22Rv1 (cell line): ENCODE results near the gene SH3GLB1.
A peak's percentile ranks its signal among the peaks of the same experiment; 100 is the strongest.
"Not testable (repeated sequence)": the region's sequence is repeated elsewhere in the genome, so short reads cannot be mapped to it uniquely, and the experiment has no call there.

ENCODE experiments used
- H3K27ac ChIP-seq: fragments of 450-650 bp; 2 replicates; pipeline ENCODE4 v1.5.1; 2017
- CTCF ChIP-seq: fragments of 450-650 bp; IDR thresholded peaks from 2 replicates; pipeline ENCODE4 v1.5.1; 2017; ENCODE audit warnings: mild to moderate bottlenecking
- ZFX ChIP-seq: fragments of 450-650 bp; IDR thresholded peaks from 2 replicates; pipeline ENCODE4 v1.6.1; 2017; ENCODE audit warnings: antibody characterized with exemption, borderline replicate concordance

The SH3GLB1 gene

DNA sequence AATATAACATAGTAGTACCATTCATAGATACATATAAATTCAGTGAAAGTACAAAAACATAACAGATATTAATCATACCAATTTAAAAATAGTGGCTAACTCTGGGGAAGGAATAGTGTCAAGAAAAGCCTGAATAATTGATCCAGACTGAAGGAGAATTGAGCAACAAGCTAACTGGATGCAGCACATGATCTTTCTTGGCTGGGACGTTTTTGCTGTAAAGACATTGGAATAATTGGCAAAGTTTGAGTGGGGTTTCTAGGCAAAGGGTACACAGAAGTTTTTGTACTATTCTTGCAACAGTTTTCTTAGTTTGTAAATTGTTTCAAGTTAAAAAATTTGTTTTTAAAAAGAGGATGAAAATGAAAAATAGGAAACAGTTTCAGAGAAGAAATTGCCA is 2.6 kb upstream of the SH3GLB1 start:
- H3K27ac ChIP-seq: no peak overlapping the region
- TF ChIP-seq CTCF: no peak

DNA sequence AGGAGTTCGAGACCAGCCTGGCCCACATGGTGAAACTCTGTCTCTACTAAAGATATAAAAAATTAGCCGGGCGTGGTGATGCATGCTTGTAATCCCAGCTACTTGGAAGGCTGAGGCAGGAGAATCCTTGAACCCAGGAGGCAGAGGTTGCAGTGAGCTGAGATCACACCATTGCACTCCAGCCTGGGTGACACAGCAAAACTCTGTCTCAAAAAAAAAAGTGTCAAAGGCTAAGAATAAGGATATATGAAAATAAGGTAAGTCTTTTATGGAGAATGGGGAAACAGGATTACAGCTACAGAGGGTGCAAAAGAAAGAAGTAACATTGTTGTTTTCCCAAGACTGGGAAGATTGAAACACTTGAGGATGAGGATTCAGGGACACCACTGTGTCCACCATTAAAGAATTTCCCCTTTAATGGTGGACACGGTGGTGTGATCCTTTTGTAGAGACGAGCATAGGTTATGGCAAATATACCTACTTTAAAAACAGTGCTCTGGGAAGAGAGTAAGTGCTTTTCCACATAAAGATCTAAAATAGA is 1.4 kb upstream of the SH3GLB1 start:
- not testable (repeated sequence) for H3K27ac ChIP-seq

DNA sequence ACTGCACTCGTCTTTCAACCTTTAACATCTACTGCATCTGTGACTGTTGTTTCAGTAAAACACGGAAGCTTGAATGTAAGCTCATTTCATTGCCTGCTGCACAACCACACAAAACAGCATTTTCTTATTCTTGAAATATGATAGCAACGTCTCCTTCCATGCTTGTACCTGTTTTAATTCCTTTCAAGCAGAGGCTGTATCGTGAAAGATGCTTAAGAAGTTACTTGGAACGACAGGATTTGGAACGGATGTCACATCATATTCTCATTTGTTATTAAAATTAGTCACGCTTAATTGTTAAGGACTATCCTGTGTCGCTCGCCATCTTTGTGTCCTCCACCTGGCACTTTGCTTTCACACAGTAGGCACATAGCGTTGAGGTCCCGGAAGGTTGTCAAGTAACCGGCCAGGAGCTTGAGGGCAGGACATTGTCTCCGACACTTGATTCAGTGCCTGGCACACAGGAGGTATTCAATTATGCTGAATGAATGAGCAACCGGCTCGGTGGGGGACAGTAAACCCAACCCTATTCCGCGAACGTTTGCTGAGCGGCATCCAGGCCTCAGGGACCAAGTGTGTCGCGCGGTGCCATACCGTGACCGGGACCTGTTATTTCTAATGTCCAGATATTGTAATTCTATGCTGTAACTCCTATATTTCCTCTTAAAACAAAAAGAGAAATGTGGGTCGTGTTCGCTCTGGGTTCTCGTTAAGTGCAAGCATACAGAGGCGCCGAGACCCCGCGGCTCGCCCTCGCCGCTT is 499 bp upstream of the SH3GLB1 start:
- TF ChIP-seq CTCF (no peak), ZFX (no peak)
- H3K27ac ChIP-seq: peak overlapping the region; percentile 88

DNA sequence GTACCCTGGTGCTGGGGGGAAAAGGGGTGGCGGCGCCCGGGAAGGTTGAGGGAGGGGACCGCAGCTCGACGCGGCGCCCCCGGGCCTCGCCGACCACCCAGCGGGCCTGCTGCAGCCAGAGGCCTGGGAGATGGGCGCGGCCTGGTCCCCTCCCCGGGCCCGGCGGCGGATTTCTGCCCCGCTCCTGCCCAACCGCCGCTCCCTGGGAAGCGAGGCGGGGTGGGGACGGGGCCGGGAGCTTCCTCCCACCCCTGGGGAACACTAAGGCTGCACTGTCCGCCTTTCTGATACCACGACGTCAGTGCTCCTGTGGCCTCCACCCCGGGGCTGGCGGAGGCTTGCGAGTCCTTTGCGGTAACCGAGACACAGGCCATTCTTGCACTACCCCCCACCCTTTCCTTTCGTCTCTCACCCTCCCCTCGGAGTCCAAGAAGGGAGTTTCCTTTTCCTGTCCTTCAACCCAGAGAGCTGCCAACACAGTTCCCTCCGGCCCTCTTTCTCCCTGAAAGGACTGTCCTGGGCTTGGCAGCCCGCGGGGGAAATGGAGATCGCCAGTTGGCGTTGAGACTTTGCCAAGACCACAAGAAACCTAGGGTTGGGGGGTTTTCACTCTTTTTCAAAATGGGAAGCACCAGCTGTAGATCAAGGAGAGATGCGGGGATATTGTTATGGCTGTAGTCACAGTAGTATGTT is 742 bp downstream of the SH3GLB1 start:
- no peak for TF ChIP-seq ZFX
- no peak for TF ChIP-seq CTCF
- H3K27ac ChIP-seq: peak overlapping the region; percentile 88

- TF ChIP-seq ZFX: no peak
- no peak for TF ChIP-seq CTCF
- H3K27ac ChIP-seq: peak overlapping the region; percentile 88
These were observed 1.2 kb downstream of the SH3GLB1 start for GRCh38 chr1:86705665-86705985.

GRCh38 chr1:86706018-86706635 is 1.8 kb downstream of the SH3GLB1 start:
- no peak for TF ChIP-seq ZFX
- no peak for TF ChIP-seq CTCF
- peak overlapping the region; percentile 88 for H3K27ac ChIP-seq

DNA sequence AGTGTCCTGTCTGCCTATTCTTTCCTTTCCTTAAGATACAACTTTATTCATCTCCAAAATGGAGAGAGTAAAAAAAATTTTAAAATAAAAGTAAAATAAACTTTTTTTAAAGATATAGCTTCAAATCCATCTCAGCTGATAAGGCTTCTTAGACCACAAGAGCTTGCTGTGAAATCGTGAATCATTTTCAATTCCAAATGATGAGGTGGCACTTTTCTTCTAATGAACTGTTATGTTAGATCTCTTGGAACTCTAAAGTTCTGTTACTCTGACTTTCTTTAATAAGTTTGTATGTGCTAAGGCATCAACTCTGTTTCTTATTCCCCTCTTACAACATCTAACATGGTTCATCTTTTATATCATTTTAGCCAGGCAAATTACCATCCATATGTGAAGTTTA is 4.5 kb downstream of the SH3GLB1 start:
- no peak for TF ChIP-seq ZFX
- no peak for TF ChIP-seq CTCF
- no peak overlapping the region for H3K27ac ChIP-seq
